H1 (cell line): Measurements from ENCODE around the gene SBF2. TPM values are rescaled to one million over a fixed set of nuclear protein-coding genes. Genes with fewer than 3 reads are reported as not detected.

Experiments
- CTCF ChIA-PET: fragments of 300-600 bp; sonication (Branson Sonifier 250); formaldehyde crosslinking; loops from one replicate; lab custom pipeline; 2021; ENCODE audit not compliant: partially characterized antibody; lab: Charles Lee
- POLR2A ChIA-PET: fragments of 300-600 bp; sonication (Branson Sonifier 250); formaldehyde crosslinking; loops from one replicate; lab custom pipeline; 2021; ENCODE audit warnings: inconsistent platforms; ENCODE audit not compliant: partially characterized antibody; lab: Charles Lee
- DNase-seq, 2 experiments: peaks; one replicate each; pipeline versions ENCODE4 v3.0.0 to v3.0.0-alpha.2; 2010 to 2022; ENCODE audit warnings: low spot score in 2 of 2, low read depth in 1 of 2, mixed read lengths in 1 of 2
- FAIRE-seq: peaks from 2 replicates; lab custom pipeline; 2011; peaks lifted over from hg19 to GRCh38; lab: Jason Lieb, UNC
- H2AFZ ChIP-seq: 2 replicates; pipeline ENCODE4 v1.8.1; 2012; ENCODE audit warnings: low read length, inconsistent platforms
- H2AK5ac ChIP-seq: 2 replicates; pipeline ENCODE4 v1.6.1; 2013; ENCODE audit warnings: low read depth, low read length
- H2BK120ac ChIP-seq: replicated peaks from 2 replicates; pipeline ENCODE3; 2013; ENCODE audit warnings: low read depth, low read length, inconsistent platforms
- H2BK12ac ChIP-seq: 2 replicates; pipeline ENCODE4 v1.6.1; 2013; ENCODE audit warnings: low read depth, low read length
- H2BK15ac ChIP-seq: 2 replicates; pipeline ENCODE4 v1.6.1; 2013; ENCODE audit warnings: low read length
- H2BK20ac ChIP-seq: 2 replicates; pipeline ENCODE4 v1.6.1; 2013; ENCODE audit warnings: low read length
- H2BK5ac ChIP-seq: 2 replicates; pipeline ENCODE4 v1.6.1; 2013; ENCODE audit warnings: low read depth, low read length
- H3K14ac ChIP-seq: 2 replicates; pipeline ENCODE4 v1.6.1; 2013; ENCODE audit warnings: inconsistent platforms; ENCODE audit not compliant: insufficient read length
- H3K18ac ChIP-seq: 2 replicates; pipeline ENCODE4 v1.6.1; 2013; ENCODE audit warnings: low read length; ENCODE audit errors: extremely low read depth
- H3K23ac ChIP-seq: 2 replicates; pipeline ENCODE4 v1.6.1; 2013; ENCODE audit warnings: inconsistent platforms; ENCODE audit not compliant: insufficient read length
- H3K23me2 ChIP-seq: 2 replicates; pipeline ENCODE4 v1.6.1; 2013; ENCODE audit warnings: low read depth, low read length
- H3K27ac ChIP-seq: 2 replicates; pipeline ENCODE4 v1.6.1; 2011; ENCODE audit warnings: low read depth, low read length, inconsistent platforms
- H3K27me3 ChIP-seq, 4 experiments: replicated peaks in 1 of 4; 1 replicate in 1 of 4; 2 replicates in 3 of 4; pipeline versions ENCODE4 v1.6.1 to v1.8.1; 2011 to 2013; ENCODE audit warnings: low read length in 3 of 4, mild to moderate bottlenecking in 3 of 4, inconsistent platforms in 2 of 4, mixed read lengths in 2 of 4, moderate library complexity in 1 of 4; ENCODE audit not compliant: control insufficient read depth in 3 of 4, insufficient read depth in 3 of 4; ENCODE audit errors: extremely low read depth in 1 of 4
- H3K36me3 ChIP-seq, 4 experiments: 2 replicates each; pipeline versions ENCODE4 v1.6.1 to v1.8.1; 2011 to 2013; ENCODE audit warnings: mild to moderate bottlenecking in 4 of 4, low read length in 3 of 4, moderate library complexity in 2 of 4, control low read depth in 1 of 4, inconsistent platforms in 1 of 4; ENCODE audit not compliant: insufficient read depth in 4 of 4, control insufficient read depth in 2 of 4
- H3K4ac ChIP-seq: replicated peaks from 2 replicates; pipeline ENCODE3; 2013; ENCODE audit warnings: low read length, low read depth, mixed read lengths, inconsistent platforms; ENCODE audit not compliant: insufficient read length
- H3K4me1 ChIP-seq, 4 experiments: replicated peaks in 1 of 4; 1 replicate in 1 of 4; 2 replicates in 3 of 4; pipeline versions ENCODE4 v1.6.1 to v1.8.1; 2011 to 2013; ENCODE audit warnings: low read length in 3 of 4, inconsistent platforms in 2 of 4, mixed read lengths in 1 of 4; ENCODE audit not compliant: insufficient read depth in 4 of 4, control insufficient read depth in 3 of 4
- H3K4me2 ChIP-seq, 2 experiments: 2 replicates each; pipeline versions ENCODE4 v1.6.1 to v1.8.1; 2011 to 2013; ENCODE audit warnings: low read depth in 2 of 2, low read length in 2 of 2, control low read depth in 1 of 2, inconsistent platforms in 1 of 2, mild to moderate bottlenecking in 1 of 2; ENCODE audit not compliant: insufficient read depth in 1 of 2
- H3K4me3 ChIP-seq, 4 experiments: fragments of 200-600, 300-600 bp in 1 of 4; sonication (generic), shearing (Covaris generic), sonication (Bioruptor Twin) in 1 of 4; 2 replicates each; pipeline versions ENCODE4 v1.5.1 to v1.8.1; 2011 to 2016; ENCODE audit warnings: low read length in 4 of 4, low read depth in 3 of 4, control low read depth in 2 of 4, inconsistent platforms in 2 of 4, mild to moderate bottlenecking in 2 of 4, mixed read lengths in 1 of 4, moderate library complexity in 1 of 4; ENCODE audit not compliant: insufficient read depth in 2 of 4; ENCODE audit errors: extremely low read depth in 1 of 4
- H3K56ac ChIP-seq: replicated peaks from 2 replicates; pipeline ENCODE3; 2013; ENCODE audit warnings: low read depth, mild to moderate bottlenecking, mixed read lengths, low read length, inconsistent platforms; ENCODE audit not compliant: insufficient read length
- H3K79me1 ChIP-seq: 2 replicates; pipeline ENCODE4 v1.6.1; 2013; ENCODE audit warnings: low read depth, low read length, control low read depth
- H3K79me2 ChIP-seq, 2 experiments: 2 replicates each; pipeline versions ENCODE4 v1.6.1 to v1.8.1; 2012 to 2013; ENCODE audit warnings: low read length in 2 of 2, mild to moderate bottlenecking in 2 of 2, inconsistent platforms in 1 of 2; ENCODE audit not compliant: insufficient read depth in 2 of 2, control insufficient read depth in 1 of 2
- H3K9ac ChIP-seq, 4 experiments: replicated peaks in 1 of 4; 1 replicate in 1 of 4; 2 replicates in 3 of 4; pipeline versions ENCODE4 v1.6.1 to v1.8.1; 2011 to 2013; ENCODE audit warnings: low read depth in 3 of 4, low read length in 3 of 4, control low read depth in 2 of 4, mild to moderate bottlenecking in 2 of 4, moderate library complexity in 2 of 4, inconsistent platforms in 1 of 4; ENCODE audit errors: extremely low read depth in 1 of 4
- H3K9me3 ChIP-seq, 2 experiments: 2 replicates each; pipeline versions ENCODE4 v1.6.1 to v1.8.1; 2012 to 2013; ENCODE audit warnings: mild to moderate bottlenecking in 2 of 2, moderate library complexity in 2 of 2, control low read depth in 1 of 2, inconsistent platforms in 1 of 2, low read depth in 1 of 2, low read length in 1 of 2, mixed read lengths in 1 of 2; ENCODE audit not compliant: insufficient read depth in 2 of 2
- H4K20me1 ChIP-seq, 2 experiments: replicated peaks in 1 of 2; 2 replicates each; pipeline versions ENCODE3 to v1.8.1; 2011 to 2013; ENCODE audit warnings: inconsistent platforms in 2 of 2, low read length in 2 of 2, mild to moderate bottlenecking in 1 of 2; ENCODE audit not compliant: insufficient read depth in 2 of 2, control insufficient read depth in 1 of 2
- H4K5ac ChIP-seq: 2 replicates; pipeline ENCODE4 v1.6.1; 2013; ENCODE audit warnings: low read length, low read depth, mixed read lengths, inconsistent platforms; ENCODE audit not compliant: insufficient read length
- H4K8ac ChIP-seq: 2 replicates; pipeline ENCODE4 v1.8.0; 2013; ENCODE audit warnings: mild to moderate bottlenecking, moderate library complexity, low read length, inconsistent platforms; ENCODE audit not compliant: insufficient read depth; ENCODE audit errors: extremely low read depth
- H4K91ac ChIP-seq: replicated peaks from 2 replicates; pipeline ENCODE3; 2013; ENCODE audit warnings: low read length, mixed read lengths, inconsistent platforms; ENCODE audit not compliant: insufficient read length
- ATF3 ChIP-seq: IDR thresholded peaks from 2 replicates; pipeline ENCODE4 v1.6.1; 2011; ENCODE audit warnings: low read depth, mild to moderate bottlenecking, low read length; ENCODE audit not compliant: insufficient read depth
- BACH1 ChIP-seq: IDR thresholded peaks from 2 replicates; pipeline ENCODE4 v1.6.1; 2012; ENCODE audit warnings: low read length, improper control_type of control experiment
- CEBPB ChIP-seq: IDR thresholded peaks from 2 replicates; pipeline ENCODE4 v1.6.1; 2012; ENCODE audit warnings: low read depth, low read length
- EP300 ChIP-seq, 2 experiments: IDR thresholded peaks; 1 replicate in 1 of 2; 2 replicates in 1 of 2; pipeline ENCODE4 v1.6.1; 2011 to 2012; ENCODE audit warnings: low read depth in 2 of 2, low read length in 2 of 2, mild to moderate bottlenecking in 2 of 2, borderline replicate concordance in 1 of 2, inconsistent platforms in 1 of 2, moderate library complexity in 1 of 2
- HDAC6 ChIP-seq: IDR thresholded peaks from one replicate; pipeline ENCODE4 v1.7.1; 2012; ENCODE audit warnings: low read depth, mild to moderate bottlenecking, inconsistent platforms, low read length, moderate library complexity
- JUN ChIP-seq: IDR thresholded peaks from 2 replicates; pipeline ENCODE4 v1.6.1; 2011; ENCODE audit warnings: low read depth, mild to moderate bottlenecking, improper control_type of control experiment, low read length
- POLR2AphosphoS5 ChIP-seq: IDR thresholded peaks from 2 replicates; pipeline ENCODE4 v1.6.1; 2011; ENCODE audit warnings: low read depth, low read length
- POU5F1 ChIP-seq: IDR thresholded peaks from 2 replicates; pipeline ENCODE4 v1.6.1; 2011; ENCODE audit warnings: low read depth, mild to moderate bottlenecking, low read length, moderate library complexity
- RNF2 ChIP-seq: fragments of 200-900, 300-1000 bp; sonication (generic); IDR thresholded peaks from 2 replicates; pipeline ENCODE4 v1.7.1; 2016; ENCODE audit warnings: borderline replicate concordance, low read depth, mild to moderate bottlenecking, antibody characterized with exemption, low read length; ENCODE audit not compliant: poor library complexity, severe bottlenecking; ENCODE audit errors: missing control alignments
- SAP30 ChIP-seq: fragments of 300-600 bp; sonication (generic); IDR thresholded peaks from 2 replicates; pipeline ENCODE4 v1.7.1; 2012; ENCODE audit warnings: low read length, moderate library complexity, mild to moderate bottlenecking, inconsistent platforms; ENCODE audit not compliant: insufficient read depth, insufficient replicate concordance
- SIRT6 ChIP-seq: IDR thresholded peaks from one replicate; pipeline ENCODE4 v1.7.1; 2012; ENCODE audit warnings: low read length, inconsistent platforms
- SUZ12 ChIP-seq: fragments of 200-600 bp; sonication (generic); IDR thresholded peaks from 2 replicates; pipeline ENCODE4 v1.6.1; 2012; ENCODE audit warnings: mild to moderate bottlenecking, inconsistent platforms, low read length, moderate library complexity, mixed read lengths
- TBP ChIP-seq: IDR thresholded peaks from 2 replicates; pipeline ENCODE4 v1.6.1; 2011; ENCODE audit warnings: low read depth, low read length, improper control_type of control experiment
- TEAD4 ChIP-seq: IDR thresholded peaks from 2 replicates; pipeline ENCODE4 v1.6.1; 2012; ENCODE audit warnings: low read depth, low read length, inconsistent platforms, mixed read lengths
- WGBS, 2 experiments: shearing (Covaris generic) in 1 of 2; methylation state at CpG; one replicate each; pipeline versions ENCODE4 v1.1.6 to v1.1.7; 2013 to 2015; ENCODE audit warnings: low lambda C conversion rate in 2 of 2, mixed read lengths in 2 of 2, inconsistent platforms in 1 of 2, low coverage in 1 of 2, missing lambda C conversion rate in 1 of 2; ENCODE audit not compliant: insufficient replicate concordance in 2 of 2, insufficient coverage in 1 of 2, insufficient read length in 1 of 2; ENCODE audit errors: extremely low coverage in 1 of 2, missing lambda C conversion rate in 1 of 2; 5-methylcytosine and 5-hydroxymethylcytosine counted together
- polyA plus RNA-seq, 7 experiments: library from polyadenylated mRNA; depleted of rRNA in 3 of 7; stranded (reverse) in 5 of 7; unstranded in 2 of 7; fragments of >200 nt in 5 of 7; fragments of 200-250 nt in 2 of 7; gene quantifications; 1 replicate in 5 of 7; 2 replicates in 1 of 7; 4 replicates in 1 of 7; pipeline versions ENCODE4 v1.2.1 to v1.2.3, GENCODE V29; 2011 to 2013; ENCODE audit warnings: missing spikeins in 2 of 7, mixed read lengths in 2 of 7
- total RNA-seq: library from RNA; stranded (reverse); fragmentation: NEBNext Ultra II Directional; extraction: Animal tissue kit (Norgen Biotek cat#: 25700); gene quantifications from 2 replicates; pipeline ENCODE4 v1.2.1, GENCODE V29; 2021

SBF2 gene
- total and polyA plus RNA-seq, 2 of the 8 experiments (the other 6 are each of a cell fraction or from before 2014, with no cell fraction given) = 36.7 to 50.5 TPM

DNA sequence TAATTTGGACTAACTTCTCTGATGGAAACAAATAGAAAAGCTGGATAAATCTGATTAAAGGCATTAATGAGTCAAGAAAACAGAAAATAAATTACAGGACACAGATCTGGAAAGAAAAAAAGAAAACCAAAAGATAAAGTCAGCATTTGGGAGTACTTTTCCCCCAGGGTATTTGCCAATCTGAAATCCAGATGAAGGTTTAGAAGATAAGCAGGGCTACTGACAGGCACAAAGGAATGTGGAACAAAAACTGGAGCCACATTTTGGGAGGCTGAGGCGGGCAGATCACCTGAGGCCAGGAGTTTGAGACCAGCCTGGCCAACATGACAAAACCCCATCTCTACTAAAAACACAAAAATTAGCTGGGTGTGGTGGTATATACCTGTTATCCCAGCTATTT is 57.2 kb downstream of the SBF2 start:
- H2AFZ ChIP-seq = no peak overlapping the region
- no peak for TF ChIP-seq BACH1
- TF ChIP-seq TBP = no peak
- no peak for TF ChIP-seq JUN
- TF ChIP-seq HDAC6 = no peak
- no peak for TF ChIP-seq SUZ12
- no peak for TF ChIP-seq ATF3
- no peak for TF ChIP-seq TEAD4
- TF ChIP-seq SIRT6 = no peak
- TF ChIP-seq SAP30 = no peak
- TF ChIP-seq CEBPB = no peak
- no peak for TF ChIP-seq EP300 (IDR thresholded peaks at IDR 0.05; ENCODE audit: borderline replicate concordance in 1 of 2, low read depth in 2 of 2, low read length in 2 of 2)
- TF ChIP-seq RNF2 = no peak
- TF ChIP-seq POLR2AphosphoS5 = no peak
- no peak for TF ChIP-seq POU5F1

More for the DNA sequence above, 57.2 kb downstream of the SBF2 start:
- Histone ChIP-seq H3K4ac (no peak overlapping the region), H2AK5ac (no peak overlapping the region), H3K9me3 (peaks cover 16 to 17% of the 10 kb centered on the region in 2 experiments), H2BK5ac (no peak overlapping the region), H4K20me1 (no peaks in the 10 kb centered on the region), H4K91ac (no peak overlapping the region), H3K14ac (no peak overlapping the region), H3K36me3 (peaks cover 0 to 3% (median 1%) of the 10 kb centered on the region in 4 experiments; a peak in 3 of 8 replicates), H2BK12ac (no peak overlapping the region), H3K4me2 (no peak overlapping the region), H3K9ac (no peak overlapping the region), H4K5ac (no peak overlapping the region), H3K27me3 (no peaks in the 10 kb centered on the region), H2BK15ac (no peak overlapping the region), H3K18ac (no peak overlapping the region), H3K79me1 (no peaks in the 10 kb centered on the region), H2BK120ac (no peak overlapping the region), H3K56ac (no peak overlapping the region), H2BK20ac (no peak overlapping the region), H3K23me2 (no peaks in the 10 kb centered on the region), H3K27ac (no peak overlapping the region), H4K8ac (no peak overlapping the region), H3K4me1 (no peaks in the 10 kb centered on the region), H3K4me3 (no peak overlapping the region), H3K79me2 (peaks cover 0 to 41% of the 10 kb centered on the region in 2 experiments; a peak in 2 of 4 replicates), H3K23ac (no peak overlapping the region)
- FAIRE-seq (no peak), DNase-seq (no peak)
- WGBS, 2 experiments = 100% methylated on average over 1 of the region's 1 CpG; no CpG with 5 or more reads in 1 of the 2 experiments
- POLR2A ChIA-PET = no interaction called here
- CTCF ChIA-PET = no interaction called here
